IMR-90 (cell line): ENCODE measurements around the gene ART3. TPM values are rescaled to one million over a fixed set of nuclear protein-coding genes. Genes with fewer than 3 reads are reported as not detected.

Source experiments
- ATAC-seq: fragments of 200-7000 bp; cut with Tn5 transposase; 2 replicates; pipeline ENCODE4 v1.9.1; 2020; ENCODE audit warnings: low read depth, mild to moderate bottlenecking, moderate library complexity
- BruUV-seq: library from RNA; stranded (reverse); fragments of 400-500 nt; replicated peaks from 2 replicates; lab custom pipeline; 2021; lab: Mats Ljungman, UMichigan
- CTCF ChIA-PET: fragments of 300-600 bp; formaldehyde crosslinking; extraction: SDS; loops from one replicate; lab custom pipeline; 2021; ENCODE audit warnings: antibody characterized with exemption; lab: Yijun Ruan, JAX
- POLR2A ChIA-PET: fragments of 300-600 bp; sonication (Branson Sonifier 250); formaldehyde crosslinking; loops from one replicate; lab custom pipeline; 2022; ENCODE audit warnings: antibody characterized with exemption; ENCODE audit not compliant: unreplicated experiment; lab: Charles Lee
- DNase-seq: peaks from one replicate; pipeline ENCODE4 v3.0.0; 2013
- H2AFZ ChIP-seq: replicated peaks from 2 replicates; pipeline ENCODE3; 2013; ENCODE audit warnings: low read length, mild to moderate bottlenecking; ENCODE audit not compliant: poor library complexity
- H2AK5ac ChIP-seq: 2 replicates; pipeline ENCODE4 v1.6.1; 2013; ENCODE audit warnings: low read depth, low read length, inconsistent platforms
- H2AK9ac ChIP-seq: replicated peaks from 2 replicates; pipeline ENCODE3; 2013; ENCODE audit warnings: mild to moderate bottlenecking, low read depth, low read length, moderate library complexity; ENCODE audit not compliant: poor library complexity
- H2BK120ac ChIP-seq: 2 replicates; pipeline ENCODE4 v1.6.1; 2013; ENCODE audit warnings: low read depth, low read length, inconsistent platforms
- H2BK15ac ChIP-seq: 3 replicates; pipeline ENCODE4 v1.6.1; 2013; ENCODE audit warnings: low read depth, low read length, inconsistent platforms
- H2BK20ac ChIP-seq: 2 replicates; pipeline ENCODE4 v1.6.1; 2013; ENCODE audit warnings: low read depth, mild to moderate bottlenecking, inconsistent platforms, low read length, moderate library complexity
- H2BK5ac ChIP-seq: 2 replicates; pipeline ENCODE4 v1.6.1; 2013; ENCODE audit warnings: mild to moderate bottlenecking, low read depth, low read length, inconsistent platforms; ENCODE audit not compliant: poor library complexity, severe bottlenecking
- H3K14ac ChIP-seq: replicated peaks from 2 replicates; pipeline ENCODE4 v1.6.1; 2013; ENCODE audit warnings: low read depth, low read length, inconsistent platforms
- H3K18ac ChIP-seq: 2 replicates; pipeline ENCODE4 v1.6.1; 2013; ENCODE audit warnings: low read depth, low read length, control low read depth
- H3K23ac ChIP-seq: 2 replicates; pipeline ENCODE4 v1.6.1; 2013; ENCODE audit warnings: low read depth, low read length, inconsistent platforms
- H3K27ac ChIP-seq: 2 replicates; pipeline ENCODE4 v1.5.1; 2013; ENCODE audit warnings: mild to moderate bottlenecking, control low read depth, low read length; ENCODE audit not compliant: insufficient read depth
- H3K27me3 ChIP-seq: 2 replicates; pipeline ENCODE4 v1.6.1; 2013; ENCODE audit warnings: low read length; ENCODE audit not compliant: control insufficient read depth, insufficient read depth
- H3K36me3 ChIP-seq: 2 replicates; pipeline ENCODE4 v1.6.1; 2013; ENCODE audit warnings: low read length, mixed read lengths; ENCODE audit not compliant: control insufficient read depth, insufficient read depth
- H3K4ac ChIP-seq: 2 replicates; pipeline ENCODE4 v1.6.1; 2013; ENCODE audit warnings: low read depth, low read length, inconsistent platforms
- H3K4me1 ChIP-seq: 2 replicates; pipeline ENCODE4 v1.6.1; 2013; ENCODE audit warnings: low read length, mixed read lengths; ENCODE audit not compliant: control insufficient read depth, insufficient read depth
- H3K4me2 ChIP-seq: 2 replicates; pipeline ENCODE4 v1.6.1; 2013; ENCODE audit warnings: low read depth, mild to moderate bottlenecking, control low read depth, low read length, moderate library complexity
- H3K4me3 ChIP-seq: 2 replicates; pipeline ENCODE4 v1.5.1; 2013; ENCODE audit warnings: low read depth, mild to moderate bottlenecking, control low read depth, low read length, moderate library complexity; ENCODE audit not compliant: insufficient read depth
- H3K56ac ChIP-seq: 2 replicates; pipeline ENCODE4 v1.6.1; 2013; ENCODE audit warnings: low read length, inconsistent platforms; ENCODE audit not compliant: insufficient read depth; ENCODE audit errors: extremely low read depth
- H3K79me1 ChIP-seq, 2 experiments: 2 replicates each; pipeline ENCODE4 v1.6.1; 2013; ENCODE audit warnings: low read length in 2 of 2, inconsistent platforms in 1 of 2, low read depth in 1 of 2
- H3K9ac ChIP-seq: 2 replicates; pipeline ENCODE4 v1.6.1; 2013; ENCODE audit warnings: low read depth, low read length, control low read depth
- H3K9me1 ChIP-seq: 2 replicates; pipeline ENCODE4 v1.6.1; 2013; ENCODE audit warnings: low read length, inconsistent platforms; ENCODE audit not compliant: insufficient read depth
- H3K9me3 ChIP-seq: 2 replicates; pipeline ENCODE4 v1.6.1; 2013; ENCODE audit warnings: low read length; ENCODE audit not compliant: control insufficient read depth, insufficient read depth
- H4K20me1 ChIP-seq: 2 replicates; pipeline ENCODE4 v1.6.1; 2013; ENCODE audit warnings: low read length, inconsistent platforms; ENCODE audit not compliant: insufficient read depth
- H4K5ac ChIP-seq: 2 replicates; pipeline ENCODE4 v1.6.1; 2013; ENCODE audit warnings: mild to moderate bottlenecking, low read depth, low read length, control low read depth
- H4K8ac ChIP-seq, 2 experiments: 2 replicates each; pipeline ENCODE4 v1.6.1; 2013; ENCODE audit warnings: low read depth in 2 of 2, low read length in 2 of 2, control low read depth in 1 of 2, inconsistent platforms in 1 of 2
- H4K91ac ChIP-seq: 2 replicates; pipeline ENCODE4 v1.6.1; 2013; ENCODE audit warnings: low read depth, low read length, inconsistent platforms; ENCODE audit not compliant: insufficient read depth
- CHD1 ChIP-seq: IDR thresholded peaks from 2 replicates; pipeline ENCODE4 v1.6.1; 2012; ENCODE audit warnings: low read depth, low read length, improper control_type of control experiment
- WGBS, 2 experiments: methylation state at CpG; one replicate each; pipeline versions ENCODE4 v1.1.5 to v1.1.7; 2013; ENCODE audit warnings: missing lambda C conversion rate in 2 of 2; ENCODE audit not compliant: insufficient read length in 1 of 2; ENCODE audit errors: extremely low coverage in 2 of 2; 5-methylcytosine and 5-hydroxymethylcytosine counted together
- dilution Hi-C: fragments of 300-500 bp; cut with HindIII; formaldehyde crosslinking; loops from one replicate; pipeline ENCODE4 v1.14.3; 2018; ENCODE audit warnings: low sequenced_read_pairs; ENCODE audit not compliant: unreplicated experiment
- in situ Hi-C: fragments of 300-500 bp; cut with MboI; formaldehyde crosslinking; loops from 3 replicates; pipeline ENCODE4 v1.14.3; 2019; ENCODE audit warnings: low sequenced_read_pairs, inconsistent platforms, mixed read lengths
- intact Hi-C: fragments of 100-400 bp; cut with micrococcal nuclease; formaldehyde crosslinking; loops from 2 replicates; pipeline ENCODE4 v1.10.0; 2022
- polyA plus RNA-seq, 3 experiments: library from polyadenylated mRNA; depleted of rRNA; stranded (reverse); fragments of >200 nt; gene quantifications; 2 replicates each; pipeline ENCODE4 v1.2.3, GENCODE V29; 2012; ENCODE audit warnings: low replicate concordance in 1 of 3
- total RNA-seq: library from RNA; depleted of rRNA; stranded (reverse); fragments of >200 nt; gene quantifications from 2 replicates; pipeline ENCODE4 v1.2.3, GENCODE V29; 2012
- TF ChIP-seq, protein P1 (sequence below): conservative IDR thresholded peaks from 2 replicates; pipeline ENCODE4 v1.5.1; 2012; ENCODE audit warnings: mild to moderate bottlenecking, low read depth, low read length, improper control_type of control experiment

Gene ART3
- total and polyA plus RNA-seq, 2 of the 4 experiments (the other 2 are of a cell fraction): 0.15 TPM; not detected in 1

DNA sequence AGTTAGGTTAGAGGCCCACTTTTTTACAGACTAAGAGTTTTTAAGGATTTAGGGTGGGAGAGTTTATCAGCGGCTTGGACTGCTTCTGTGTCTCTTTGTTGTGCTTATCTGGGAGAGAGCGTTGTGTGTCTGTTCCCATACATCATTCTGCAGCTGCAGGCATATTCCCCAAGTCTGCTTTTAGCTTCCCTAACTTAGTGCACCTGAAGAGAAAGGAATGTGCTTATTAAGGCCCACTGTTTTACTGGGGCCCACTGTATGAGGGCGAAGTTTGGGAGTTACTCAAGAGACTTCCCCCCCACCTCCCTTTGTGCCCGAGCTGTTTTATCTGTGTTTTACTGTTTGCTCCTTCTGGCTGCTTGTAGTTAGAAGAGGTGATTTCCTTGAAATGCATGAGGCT is 31.9 kb downstream of the ART3 start:
- TF ChIP-seq CHD1: no peak
- TF ChIP-seq, protein P1, sequence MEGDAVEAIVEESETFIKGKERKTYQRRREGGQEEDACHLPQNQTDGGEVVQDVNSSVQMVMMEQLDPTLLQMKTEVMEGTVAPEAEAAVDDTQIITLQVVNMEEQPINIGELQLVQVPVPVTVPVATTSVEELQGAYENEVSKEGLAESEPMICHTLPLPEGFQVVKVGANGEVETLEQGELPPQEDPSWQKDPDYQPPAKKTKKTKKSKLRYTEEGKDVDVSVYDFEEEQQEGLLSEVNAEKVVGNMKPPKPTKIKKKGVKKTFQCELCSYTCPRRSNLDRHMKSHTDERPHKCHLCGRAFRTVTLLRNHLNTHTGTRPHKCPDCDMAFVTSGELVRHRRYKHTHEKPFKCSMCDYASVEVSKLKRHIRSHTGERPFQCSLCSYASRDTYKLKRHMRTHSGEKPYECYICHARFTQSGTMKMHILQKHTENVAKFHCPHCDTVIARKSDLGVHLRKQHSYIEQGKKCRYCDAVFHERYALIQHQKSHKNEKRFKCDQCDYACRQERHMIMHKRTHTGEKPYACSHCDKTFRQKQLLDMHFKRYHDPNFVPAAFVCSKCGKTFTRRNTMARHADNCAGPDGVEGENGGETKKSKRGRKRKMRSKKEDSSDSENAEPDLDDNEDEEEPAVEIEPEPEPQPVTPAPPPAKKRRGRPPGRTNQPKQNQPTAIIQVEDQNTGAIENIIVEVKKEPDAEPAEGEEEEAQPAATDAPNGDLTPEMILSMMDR: no peak
- WGBS, 2 experiments: no CpG with 5 or more reads among the region's 4 CpGs
- no peak overlapping the region for H3K18ac ChIP-seq
- no peak overlapping the region for H2BK120ac ChIP-seq
- no peak overlapping the region for H4K91ac ChIP-seq
- no peaks in the 10 kb centered on the region for H4K20me1 ChIP-seq
- H2BK15ac ChIP-seq: no peak overlapping the region
- H3K14ac ChIP-seq: no peak overlapping the region
- no peaks in the 10 kb centered on the region for H3K36me3 ChIP-seq
- H3K56ac ChIP-seq: no peak overlapping the region
- CTCF ChIA-PET: no interaction called here
- H3K27ac ChIP-seq: no peak overlapping the region
- H3K9me1 ChIP-seq: no peaks in the 10 kb centered on the region
- no peak overlapping the region for H3K23ac ChIP-seq
- no peak overlapping the region for H4K8ac ChIP-seq
- no TSS peak for BruUV-seq
- H3K79me1 ChIP-seq: no peaks in the 10 kb centered on the region
- H2AFZ ChIP-seq: no peak overlapping the region
- no peak for DNase-seq
- H3K4me3 ChIP-seq: no peak overlapping the region
- in situ Hi-C loops: no loop called here
- H3K27me3 ChIP-seq: peaks cover 6% of the 10 kb centered on the region
- no peak for ATAC-seq
- no peaks in the 10 kb centered on the region for H3K4me1 ChIP-seq
- H3K9ac ChIP-seq: no peak overlapping the region
- intact Hi-C loops: no loop called here
- no peak overlapping the region for H2AK5ac ChIP-seq
- no peak overlapping the region for H2BK20ac ChIP-seq
- dilution Hi-C loops: no loop called here
- POLR2A ChIA-PET: no interaction called here
- no peak overlapping the region for H2BK5ac ChIP-seq
- H4K5ac ChIP-seq: no peak overlapping the region
- no peak overlapping the region for H3K4ac ChIP-seq
- no peak overlapping the region for H2AK9ac ChIP-seq
- no peaks in the 10 kb centered on the region for H3K9me3 ChIP-seq
- no peak overlapping the region for H3K4me2 ChIP-seq
